GM12878 (cell line): ENCODE data around the gene SCARB1. TPM values are rescaled to one million over a fixed set of nuclear protein-coding genes. Genes with fewer than 3 reads are reported as not detected.

Experiments used
- ATAC-seq: fragments of 200-7000 bp; cut with Tn5 transposase; 3 replicates; pipeline ENCODE4 v1.9.1; 2020; ENCODE audit warnings: mild to moderate bottlenecking, moderate library complexity
- BruUV-seq: library from RNA; stranded (reverse); fragments of 400-500 nt; replicated peaks from 2 replicates; lab custom pipeline; 2021; lab: Mats Ljungman, UMichigan
- CTCF ChIA-PET: fragments of 300-600 bp; sonication (Branson Sonifier 250); formaldehyde crosslinking; extraction: SDS; loops from one replicate; lab custom pipeline; 2021; ENCODE audit warnings: inconsistent platforms; lab: Yijun Ruan, JAX
- POLR2A ChIA-PET: fragments of 350-600 bp; formaldehyde crosslinking; extraction: SDS; loops from one replicate; lab custom pipeline; 2021; ENCODE audit warnings: inconsistent platforms; lab: Charles Lee
- RAD21 ChIA-PET: fragments of 300-600 bp; sonication (Branson Sonifier 250); formaldehyde crosslinking; loops from one replicate; lab custom pipeline; 2023; ENCODE audit warnings: antibody characterized with exemption; ENCODE audit not compliant: unreplicated experiment; lab: Charles Lee
- SMC1A ChIA-PET: fragments of 300-600 bp; sonication (Branson Sonifier 250); formaldehyde crosslinking; loops from one replicate; lab custom pipeline; 2023; ENCODE audit not compliant: unreplicated experiment, uncharacterized antibody; lab: Charles Lee
- DNase-seq: peaks from one replicate; pipeline ENCODE4 v3.0.0-alpha.2; 2011; ENCODE audit warnings: low read depth, low spot score
- FAIRE-seq: peaks from 3 replicates; lab custom pipeline; 2011; peaks lifted over from hg19 to GRCh38; lab: Jason Lieb, UNC
- H2AFZ ChIP-seq: 2 replicates; pipeline ENCODE4 v1.6.0; 2011; ENCODE audit warnings: low read depth, low read length, control low read depth; ENCODE audit not compliant: control insufficient read depth
- H3K27ac ChIP-seq: 2 replicates; pipeline ENCODE4 v1.5.1; 2011; ENCODE audit warnings: control low read depth; ENCODE audit not compliant: control insufficient read depth, insufficient read depth
- H3K27me3 ChIP-seq, 2 experiments: replicated peaks in 1 of 2; 2 replicates each; pipeline versions ENCODE4 v1.6.0 to v1.6.1; 2011; ENCODE audit warnings: low read length in 1 of 2; ENCODE audit not compliant: control insufficient read depth in 2 of 2, insufficient read depth in 2 of 2
- H3K36me3 ChIP-seq, 2 experiments: 2 replicates each; pipeline ENCODE4 v1.5.1; 2011; ENCODE audit warnings: low read length in 1 of 2; ENCODE audit not compliant: control insufficient read depth in 2 of 2, insufficient read depth in 2 of 2
- H3K4me1 ChIP-seq: 2 replicates; pipeline ENCODE4 v1.6.1; 2011; ENCODE audit warnings: mild to moderate bottlenecking, low read length, moderate library complexity, mixed read lengths; ENCODE audit not compliant: control insufficient read depth, insufficient read depth
- H3K4me2 ChIP-seq: 2 replicates; pipeline ENCODE4 v1.6.0; 2011; ENCODE audit warnings: control low read depth; ENCODE audit not compliant: control insufficient read depth, insufficient read depth
- H3K4me3 ChIP-seq: fragments of 200-600 bp; sonication (generic); 2 replicates; pipeline ENCODE4 v1.5.1; 2016
- H3K79me2 ChIP-seq: 2 replicates; pipeline ENCODE4 v1.6.0; 2011; ENCODE audit warnings: low read length; ENCODE audit not compliant: control insufficient read depth, insufficient read depth
- H3K9ac ChIP-seq: 2 replicates; pipeline ENCODE4 v1.8.0; 2011; ENCODE audit warnings: low read length, control low read depth, mixed read lengths; ENCODE audit not compliant: control insufficient read depth, insufficient read depth
- H3K9me3 ChIP-seq: replicated peaks from 3 replicates; pipeline ENCODE4 v1.5.1; 2011; ENCODE audit warnings: mild to moderate bottlenecking, low read length; ENCODE audit not compliant: control insufficient read depth, insufficient read depth
- H4K20me1 ChIP-seq: 2 replicates; pipeline ENCODE4 v1.6.0; 2011; ENCODE audit not compliant: control insufficient read depth, insufficient read depth
- EED ChIP-seq: sonication (generic); IDR thresholded peaks from 2 replicates; pipeline ENCODE4 v1.6.1; 2016; ENCODE audit warnings: antibody characterized with exemption, low read depth
- ELK1 ChIP-seq: IDR thresholded peaks from 2 replicates; pipeline ENCODE4 v1.6.1; 2012; ENCODE audit warnings: low read depth, low read length, improper control_type of control experiment
- GABPA ChIP-seq: IDR thresholded peaks from 2 replicates; pipeline ENCODE4 v1.6.1; 2014; ENCODE audit warnings: antibody characterized with exemption, low read depth, mild to moderate bottlenecking, inconsistent platforms
- HDAC6 ChIP-seq: fragments of 200-600 bp; sonication (generic); IDR thresholded peaks from one replicate; pipeline ENCODE4 v1.8.0; 2017; ENCODE audit warnings: antibody characterized with exemption; ENCODE audit not compliant: unreplicated experiment
- IKZF1 ChIP-seq: fragments of 450-650 bp; conservative IDR thresholded peaks from 2 replicates; pipeline ENCODE4 v1.6.1; 2017; ENCODE audit warnings: antibody characterized with exemption, mild to moderate bottlenecking
- IRF3 ChIP-seq: fragments of 450-650 bp; IDR thresholded peaks from 2 replicates; pipeline ENCODE4 v1.6.1; 2014; ENCODE audit warnings: mild to moderate bottlenecking
- IRF4 ChIP-seq: IDR thresholded peaks from 2 replicates; pipeline ENCODE4 v1.6.1; 2011; ENCODE audit warnings: low read depth, low read length
- JUND ChIP-seq: IDR thresholded peaks from 2 replicates; pipeline ENCODE4 v1.6.1; 2012; ENCODE audit warnings: low read depth, mild to moderate bottlenecking, low read length, improper control_type of control experiment, moderate library complexity
- MYC ChIP-seq: IDR thresholded peaks from 2 replicates; pipeline ENCODE4 v1.6.1; 2011; ENCODE audit warnings: mild to moderate bottlenecking, low read length, moderate library complexity, inconsistent platforms; ENCODE audit not compliant: insufficient read depth, insufficient replicate concordance, insufficient read length, severe bottlenecking
- NR2C1 ChIP-seq: fragments of 450-650 bp; IDR thresholded peaks from 2 replicates; pipeline ENCODE4 v1.6.1; 2017; ENCODE audit warnings: antibody characterized with exemption, mild to moderate bottlenecking, moderate library complexity
- POLR2AphosphoS2 ChIP-seq: IDR thresholded peaks from 2 replicates; pipeline ENCODE4 v1.6.1; 2011; ENCODE audit warnings: low read depth, mild to moderate bottlenecking, low read length, improper control_type of control experiment, moderate library complexity
- SIX5 ChIP-seq: IDR thresholded peaks from 2 replicates; pipeline ENCODE4 v1.6.1; 2011; ENCODE audit warnings: mild to moderate bottlenecking, low read depth, low read length, moderate library complexity; ENCODE audit not compliant: severe bottlenecking
- SMAD5 ChIP-seq: IDR thresholded peaks from 2 replicates; pipeline ENCODE4 v1.6.1; 2016; ENCODE audit warnings: antibody characterized with exemption, low read depth
- STAT3 ChIP-seq: IDR thresholded peaks from 2 replicates; pipeline ENCODE4 v1.6.1; 2011; ENCODE audit warnings: low read depth, low read length, improper control_type of control experiment
- YY1 ChIP-seq: IDR thresholded peaks from 2 replicates; pipeline ENCODE4 v1.6.1; 2011; ENCODE audit warnings: low read depth, mild to moderate bottlenecking, low read length
- ZZZ3 ChIP-seq: IDR thresholded peaks from 2 replicates; pipeline ENCODE4 v1.6.1; 2011; ENCODE audit warnings: low read depth; ENCODE audit not compliant: control insufficient read depth, insufficient read length
- WGBS: methylation state at CpG from one replicate; pipeline ENCODE4 v1.1.6; 2016; ENCODE audit warnings: low lambda C conversion rate; ENCODE audit not compliant: insufficient replicate concordance, insufficient coverage; ENCODE audit errors: missing lambda C conversion rate; 5-methylcytosine and 5-hydroxymethylcytosine counted together
- in situ Hi-C: fragments of 300-500 bp; cut with MboI; formaldehyde crosslinking; loops from 9 replicates; pipeline ENCODE4 v1.14.3; 2018; ENCODE audit warnings: mixed read lengths
- intact Hi-C: fragments of 100-400 bp; cut with micrococcal nuclease; formaldehyde crosslinking; loops from one replicate; pipeline ENCODE4 v1.14.2; 2022; ENCODE audit not compliant: unreplicated experiment
- polyA plus RNA-seq, 11 experiments: library from polyadenylated mRNA; depleted of rRNA in 4 of 11; unstranded in 6 of 11; stranded (reverse) in 5 of 11; fragments of >200 nt; fragmentation: Nextera tagmentation in 4 of 11; fragmentation: Illumina TruSeq in 1 of 11; extraction: Ambion mirVana in 4 of 11; extraction: Trizol in 1 of 11; gene quantifications; 1 replicate in 1 of 11; 2 replicates in 10 of 11; pipeline versions ENCODE4 v1.2.1 to v1.2.3, GENCODE V29; 2011 to 2016; ENCODE audit warnings: inconsistent platforms in 2 of 11, missing spikeins in 2 of 11, low read depth in 1 of 11
- total RNA-seq, 4 experiments: library from RNA; depleted of rRNA in 3 of 4; stranded (reverse); fragments of >200 nt in 3 of 4; fragmentation: Illumina TruSeq in 1 of 4; extraction: Trizol in 1 of 4; gene quantifications; 2 replicates each; pipeline versions ENCODE4 v1.2.1 to v1.2.3, GENCODE V29; 2013 to 2021

Gene SCARB1
- total and polyA plus RNA-seq, 10 of the 15 experiments (the other 5 are each of a cell fraction or from before 2014, with no cell fraction given), result 0.34 to 104 (median 63.1) TPM

GRCh38 chr12:124765581-124766489 is 97.8 kb downstream of the SCARB1 start:
- BruUV-seq, result no TSS peak
- in situ Hi-C loops, result loop anchor here (5.0 to 25.0 kb wide), 3 partner anchors 209 to 724 kb away; no protein-coding TSS in a partner anchor

More at GRCh38 chr12:124765581-124766489, 97.8 kb downstream of the SCARB1 start:
- WGBS, result 80% methylated on average over 9 of the region's 9 CpGs
- TF ChIP-seq HDAC6, result no peak
- TF ChIP-seq ELK1, result no peak
- TF ChIP-seq POLR2AphosphoS2, result no peak
- no peak for TF ChIP-seq IKZF1
- TF ChIP-seq IRF4, result no peak
- TF ChIP-seq SIX5, result no peak
- TF ChIP-seq GABPA, result no peak
- no peak for TF ChIP-seq IRF3
- no peak for TF ChIP-seq YY1
- no peak for TF ChIP-seq NR2C1
- no peak for TF ChIP-seq MYC
- no peak for TF ChIP-seq STAT3
- no peak for TF ChIP-seq ZZZ3
- TF ChIP-seq SMAD5, result no peak
- TF ChIP-seq EED, result no peak
- no peak for TF ChIP-seq JUND
- no peak for FAIRE-seq
- CTCF ChIA-PET, result interaction anchor here (0.6 to 11.7 kb wide), 27 partner anchors 11 to 1478 kb away, joined by 3 to 116 read pairs (median 3); no protein-coding TSS in a partner anchor
- H3K36me3 ChIP-seq, result no peaks in the 10 kb centered on the region
- H3K9me3 ChIP-seq, result peaks cover 10% of the 10 kb centered on the region; the same call in 2 of the 3 replicates
- intact Hi-C loops, result loop anchor here (2.0 to 5.0 kb wide), 4 partner anchors 85 to 445 kb away; no protein-coding TSS in a partner anchor
- no peak overlapping the region for H3K9ac ChIP-seq
- no peak overlapping the region for H3K27ac ChIP-seq
- H3K4me2 ChIP-seq, result no peak overlapping the region
- RAD21 ChIA-PET, result interaction anchor here (1.0 to 4.6 kb wide), 9 partner anchors 9 to 729 kb away, joined by 3 to 24 read pairs (median 3); no protein-coding TSS in a partner anchor
- H4K20me1 ChIP-seq, result no peaks in the 10 kb centered on the region
- ATAC-seq, result no peak
- POLR2A ChIA-PET, result interaction anchor here (1.1 kb wide), 1 partner anchor 26 kb away, joined by 3 read pairs; no protein-coding TSS in a partner anchor
- H3K4me1 ChIP-seq, result peaks cover 18% of the 10 kb centered on the region
- no peak for DNase-seq
- SMC1A ChIA-PET, result interaction anchor here (0.7 to 4.9 kb wide), 13 partner anchors 10 to 759 kb away, joined by 3 to 37 read pairs (median 3); no protein-coding TSS in a partner anchor
- no peak overlapping the region for H3K4me3 ChIP-seq
- no peaks in the 10 kb centered on the region for H3K27me3 ChIP-seq
- no peaks in the 10 kb centered on the region for H3K79me2 ChIP-seq
- no peak overlapping the region for H2AFZ ChIP-seq
